K562 (cell line): ENCODE data around the gene LSM12. TPM values are rescaled to one million over a fixed set of nuclear protein-coding genes. Genes with fewer than 3 reads are reported as not detected.

ENCODE experiments used
- ATAC-seq: fragments of 200-7000 bp; cut with Tn5 transposase; 3 replicates; pipeline ENCODE4 v1.9.1; 2020; ENCODE audit warnings: moderate library complexity
- BruUV-seq: library from RNA; stranded (reverse); fragments of 400-500 nt; replicated peaks from 2 replicates; lab custom pipeline; 2021; lab: Mats Ljungman, UMichigan
- CTCF ChIA-PET: fragments of 300-600 bp; formaldehyde crosslinking; extraction: SDS; loops from one replicate; lab custom pipeline; 2021; ENCODE audit warnings: low intra/inter-chr PET ratio; lab: Yijun Ruan, JAX
- POLR2A ChIA-PET: fragments of 300-600, 350-650 bp; sonication (Branson Sonifier 250); formaldehyde crosslinking; extraction: SDS; loops from one replicate; lab custom pipeline; 2021; ENCODE audit warnings: antibody characterized with exemption, inconsistent platforms; lab: Yijun Ruan, JAX
- DNase-seq, 4 experiments: peaks; one replicate each; pipeline versions ENCODE4 v3.0.0 to v3.0.0-alpha.2; 2011 to 2018; ENCODE audit warnings: low spot score in 3 of 4, mixed read lengths in 3 of 4; ENCODE audit errors: extremely low read depth in 1 of 4
- FAIRE-seq: peaks from 2 replicates; lab custom pipeline; 2011; peaks lifted over from hg19 to GRCh38; lab: Jason Lieb, UNC
- H2AFZ ChIP-seq: 2 replicates; pipeline ENCODE4 v1.6.0; 2011; ENCODE audit warnings: low read depth, low read length, control low read depth, inconsistent platforms
- H3K27ac ChIP-seq: fragments of 200-600 bp; 3 replicates; pipeline ENCODE4 v1.8.0; 2011; ENCODE audit warnings: low read depth, mild to moderate bottlenecking, control low read depth, inconsistent platforms, low read length, moderate library complexity, mixed read lengths; ENCODE audit errors: extremely low read depth
- H3K27me3 ChIP-seq, 2 experiments: fragments of 300-600 bp in 1 of 2; 2 replicates in 1 of 2; 3 replicates in 1 of 2; pipeline versions ENCODE4 v1.6.0 to v1.8.0; 2011; ENCODE audit warnings: inconsistent platforms in 2 of 2, low read length in 2 of 2, mild to moderate bottlenecking in 1 of 2, mixed read lengths in 1 of 2, moderate library complexity in 1 of 2; ENCODE audit not compliant: control insufficient read depth in 2 of 2, insufficient read depth in 2 of 2
- H3K36me3 ChIP-seq: fragments of 300-600 bp; 3 replicates; pipeline ENCODE4 v1.8.0; 2011; ENCODE audit warnings: mild to moderate bottlenecking, low read length, inconsistent platforms; ENCODE audit not compliant: control insufficient read depth, insufficient read depth
- H3K4me1 ChIP-seq, 2 experiments: fragments of 200-600 bp in 1 of 2; replicated peaks in 1 of 2; 2 replicates in 1 of 2; 3 replicates in 1 of 2; pipeline versions ENCODE4 v1.5.1 to v1.8.0; 2011; ENCODE audit warnings: inconsistent platforms in 2 of 2, low read length in 2 of 2, mild to moderate bottlenecking in 1 of 2, mixed read lengths in 1 of 2, moderate library complexity in 1 of 2; ENCODE audit not compliant: control insufficient read depth in 2 of 2, insufficient read depth in 2 of 2
- H3K4me2 ChIP-seq: 2 replicates; pipeline ENCODE4 v1.6.1; 2011; ENCODE audit warnings: low read length, control low read depth, inconsistent platforms, mixed read lengths; ENCODE audit not compliant: insufficient read depth
- H3K4me3 ChIP-seq: fragments of 200-600 bp; sonication (generic), shearing (Covaris generic); 2 replicates; pipeline ENCODE4 v1.5.1; 2016; ENCODE audit warnings: control low read depth, inconsistent platforms
- H3K79me2 ChIP-seq: fragments of 200-600 bp; 3 replicates; pipeline ENCODE4 v1.8.0; 2011; ENCODE audit warnings: low read length, inconsistent platforms; ENCODE audit not compliant: control insufficient read depth, insufficient read depth
- H3K9ac ChIP-seq, 2 experiments: 2 replicates each; pipeline versions ENCODE4 v1.6.0 to v1.6.1; 2011; ENCODE audit warnings: low read depth in 2 of 2, low read length in 2 of 2, control low read depth in 1 of 2, inconsistent platforms in 1 of 2, mild to moderate bottlenecking in 1 of 2, mixed read lengths in 1 of 2; ENCODE audit not compliant: insufficient read depth in 1 of 2
- H3K9me1 ChIP-seq: one replicate; pipeline ENCODE4 v1.6.0; 2011; ENCODE audit warnings: inconsistent platforms, mild to moderate bottlenecking, low read length, moderate library complexity; ENCODE audit not compliant: control insufficient read depth, insufficient read depth
- H3K9me3 ChIP-seq: replicated peaks from 2 replicates; pipeline ENCODE4 v1.5.1; 2011; ENCODE audit warnings: low read depth, low read length, inconsistent platforms; ENCODE audit not compliant: control insufficient read depth, insufficient read depth
- H4K20me1 ChIP-seq: replicated peaks from 2 replicates; pipeline ENCODE4 v1.6.1; 2011; ENCODE audit warnings: low read length, inconsistent platforms, mixed read lengths; ENCODE audit not compliant: control insufficient read depth, insufficient read depth
- ARID1B ChIP-seq: fragments of 450-650 bp; IDR thresholded peaks from 2 replicates; pipeline ENCODE4 v1.6.1; 2016; ENCODE audit warnings: antibody characterized with exemption, mild to moderate bottlenecking, inconsistent platforms
- BHLHE40 ChIP-seq: IDR thresholded peaks from 2 replicates; pipeline ENCODE4 v1.6.1; 2011; ENCODE audit warnings: low read length, improper control_type of control experiment
- CBFA2T2 ChIP-seq: fragments of 450-650 bp; conservative IDR thresholded peaks from 2 replicates; pipeline ENCODE4 v1.6.1; 2017; ENCODE audit warnings: mild to moderate bottlenecking
- CBFA2T3 ChIP-seq: fragments of 450-650 bp; IDR thresholded peaks from 2 replicates; pipeline ENCODE4 v1.6.1; 2017
- CXXC5 ChIP-seq: fragments of 250-450 bp; sonication (Bioruptor Pico); IDR thresholded peaks from 2 replicates; pipeline ENCODE4 v1.8.0; 2022; ENCODE audit warnings: inconsistent platforms, mild to moderate bottlenecking, moderate library complexity
- HDAC1 ChIP-seq, 2 experiments: fragments of 450-650 bp; IDR thresholded peaks; 2 replicates each; pipeline ENCODE4 v1.6.1; 2016 to 2017; ENCODE audit warnings: inconsistent platforms in 1 of 2, mild to moderate bottlenecking in 1 of 2, moderate library complexity in 1 of 2
- KDM1A ChIP-seq, 2 experiments: fragments of 450-650 bp; IDR thresholded peaks; 2 replicates each; pipeline ENCODE4 v1.6.1; 2016; ENCODE audit warnings: mild to moderate bottlenecking in 2 of 2
- MCM2 ChIP-seq: fragments of 450-650 bp; IDR thresholded peaks from 2 replicates; pipeline ENCODE4 v1.6.1; 2017; ENCODE audit warnings: low read depth, mild to moderate bottlenecking
- NCOR1 ChIP-seq: fragments of 450-650 bp; IDR thresholded peaks from 2 replicates; pipeline ENCODE4 v1.6.1; 2016; ENCODE audit warnings: mild to moderate bottlenecking, moderate library complexity
- RAD51 ChIP-seq: fragments of 450-650 bp; IDR thresholded peaks from 2 replicates; pipeline ENCODE4 v1.7.1; 2016; ENCODE audit warnings: low read depth, mild to moderate bottlenecking, borderline replicate concordance
- SMAD4 ChIP-seq: fragments of 250-450 bp; sonication (Bioruptor Pico); conservative IDR thresholded peaks from 2 replicates; pipeline ENCODE4 v1.8.0; 2021; ENCODE audit warnings: inconsistent platforms, mild to moderate bottlenecking, moderate library complexity
- U2AF1 ChIP-seq: fragments of 200-400 bp; formaldehyde crosslinking; optimal IDR thresholded peaks from 2 replicates; pipeline ENCODE3; 2017; ENCODE audit warnings: mild to moderate bottlenecking, low read depth, low read length, moderate library complexity
- ZNF24 ChIP-seq: fragments of 450-650 bp; IDR thresholded peaks from 2 replicates; pipeline ENCODE4 v1.6.1; 2016
- WGBS: fragments of 100-300 bp; shearing (Covaris generic); methylation state at CpG from one replicate; pipeline ENCODE4 v1.1.6; 2016; ENCODE audit warnings: low coverage, mixed read lengths; ENCODE audit not compliant: insufficient coverage; ENCODE audit errors: missing lambda C conversion rate; 5-methylcytosine and 5-hydroxymethylcytosine counted together
- in situ Hi-C: fragments of 300-500 bp; cut with MboI; formaldehyde crosslinking; loops from 4 replicates; pipeline ENCODE4 v1.15.0; 2018; ENCODE audit warnings: inconsistent platforms, mixed read lengths
- intact Hi-C: fragments of 100-400 bp; cut with micrococcal nuclease; formaldehyde crosslinking; loops from 2 replicates; pipeline ENCODE4 v1.14.2; 2022
- polyA plus RNA-seq, 8 experiments: library from polyadenylated mRNA; depleted of rRNA in 4 of 8; stranded (reverse) in 5 of 8; unstranded in 3 of 8; fragments of >200 nt; fragmentation: Nextera tagmentation in 2 of 8; fragmentation: Illumina TruSeq in 1 of 8; extraction: Ambion mirVana in 2 of 8; extraction: Trizol in 1 of 8; gene quantifications; 2 replicates each; pipeline versions ENCODE4 v1.2.1 to v1.2.3, GENCODE V29; 2011 to 2014; ENCODE audit warnings: inconsistent platforms in 1 of 8, missing spikeins in 1 of 8
- total RNA-seq, 7 experiments: library from RNA; depleted of rRNA in 6 of 7; stranded (reverse); fragments of >200 nt in 6 of 7; fragmentation: Illumina TruSeq in 2 of 7; extraction: Trizol in 2 of 7; gene quantifications; 2 replicates each; pipeline versions ENCODE4 v1.2.1 to v1.2.3, GENCODE V29; 2011 to 2021; ENCODE audit warnings: low replicate concordance in 1 of 7
- TF ChIP-seq, protein P1 (sequence below): fragments of 150-350 bp; conservative IDR thresholded peaks from 2 replicates; pipeline ENCODE4 v1.6.1; 2014; ENCODE audit warnings: low read length
- TF ChIP-seq, protein P2 (sequence below): fragments of 250-450 bp; sonication (Bioruptor Pico); IDR thresholded peaks from 2 replicates; pipeline ENCODE4 v1.5.0; 2021
- TF ChIP-seq, protein P3 (sequence below): sonication (generic); formaldehyde crosslinking; IDR thresholded peaks from 2 replicates; pipeline ENCODE4 v1.5.0; 2020; ENCODE audit warnings: missing genetic modification reagents
- TF ChIP-seq, protein P4 (sequence below): sonication (generic); formaldehyde crosslinking; IDR thresholded peaks from 2 replicates; pipeline ENCODE4 v1.9.0; 2022; ENCODE audit warnings: mild to moderate bottlenecking, missing genetic modification reagents

The LSM12 gene
- total and polyA plus RNA-seq, 9 of the 15 experiments (the other 6 are each of a cell fraction or from before 2014, with no cell fraction given), result 53.0 to 258 (median 89.3) TPM

DNA sequence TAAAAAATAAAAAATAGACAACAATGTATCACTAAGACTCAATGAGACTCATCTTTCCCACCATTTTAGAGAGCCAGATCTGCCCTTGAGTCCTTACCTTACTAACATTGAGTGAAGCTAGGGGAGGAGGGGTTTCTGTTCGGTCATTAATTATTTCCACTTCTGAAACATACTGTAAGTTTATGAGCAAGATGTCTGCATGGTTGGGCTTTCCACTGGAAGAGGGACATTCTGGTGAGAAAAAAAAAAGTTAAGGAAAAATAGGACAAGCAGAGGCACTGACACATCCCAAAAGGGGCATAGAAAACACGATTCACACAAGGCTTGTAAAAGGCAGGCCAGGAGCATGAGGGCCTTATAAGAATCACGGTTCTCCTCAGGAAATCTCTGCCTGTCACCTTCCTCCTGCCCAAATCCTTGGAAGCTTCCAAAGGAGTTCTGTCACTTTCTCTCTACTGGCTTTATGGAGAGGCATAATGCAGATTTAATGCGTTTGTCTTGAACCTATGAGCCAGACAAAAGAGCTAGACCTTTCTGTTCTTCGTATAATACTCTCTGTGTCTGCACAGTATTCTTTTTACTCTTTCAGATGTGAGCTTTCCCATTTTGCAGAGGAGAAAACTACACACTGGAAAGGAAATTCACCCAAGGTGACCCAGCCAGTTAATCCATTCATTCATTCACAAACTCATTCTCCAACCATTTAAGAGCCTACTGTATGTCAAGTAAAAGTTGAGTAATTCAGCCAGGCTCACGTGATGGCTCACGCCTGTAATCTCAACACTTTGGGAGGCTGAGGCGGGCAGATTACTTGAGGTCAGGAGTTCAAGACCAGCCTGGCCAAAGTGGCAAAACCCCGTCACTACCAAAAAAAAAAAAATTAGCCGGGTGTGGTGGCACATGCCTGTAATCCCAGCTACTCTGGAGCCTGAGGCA lies 2.5 kb downstream of the LSM12 start:
- Histone ChIP-seq H3K9me1 (no peaks in the 10 kb centered on the region), H3K4me2 (peak overlapping the region; percentile 26), H3K36me3 (peaks cover 50% of the 10 kb centered on the region), H3K4me1 (peaks cover 18 to 23% of the 10 kb centered on the region in 2 experiments; a peak in 3 of 5 replicates), H4K20me1 (peaks cover 10% of the 10 kb centered on the region; the same call in 1 of the 2 replicates), H3K9me3 (no peaks in the 10 kb centered on the region), H3K4me3 (peak overlapping the region; percentile 94; the same call in 1 of the 2 replicates), H2AFZ (no peak overlapping the region), H3K79me2 (peaks cover 74% of the 10 kb centered on the region), H3K27me3 (no peaks in the 10 kb centered on the region), H3K9ac (no peak overlapping the region), H3K27ac (peak overlapping the region; percentile 29; the same call in 1 of the 3 replicates)
- in situ Hi-C loops (no loop called here), intact Hi-C loops (no loop called here)
- ChIA-PET POLR2A (interaction anchor here (0.6 to 1.5 kb wide), 4 partner anchors 9 to 35 kb away, joined by 3 to 4 read pairs (median 3); no protein-coding TSS in a partner anchor), CTCF (no interaction called here)
- no peak for ATAC-seq
- BruUV-seq, result no TSS peak
- WGBS, result 24% methylated on average over 9 of the region's 10 CpGs
- peak in 1 of 4 experiments; percentile 42 for DNase-seq
- peak; percentile 70 for FAIRE-seq
- TF ChIP-seq ARID1B (peak; percentile 58; the same call in 1 of the 2 replicates), SMAD4 (CRISPR knock-in tag) (0 out of 2 replicates have a peak, but pooled peaks have one; percentile 16), KDM1A (IDR thresholded peaks at IDR 0.05) (peak; percentile 69 to 70), HDAC1 (IDR thresholded peaks at IDR 0.05) (0 out of 4 replicates have a peak, but pooled peaks of 1 of the 2 experiments have one; percentile 26), RAD51 (peak; percentile 64; the same call in 1 of the 2 replicates), MCM2 (no peak), NCOR1 (0 out of 2 replicates have a peak, but pooled peaks have one; percentile 34), CBFA2T2 (peak; percentile 52), U2AF1 (no peak), BHLHE40 (peak; percentile 80), ZNF24 (peak; percentile 86), CXXC5 (peak; percentile 42), CBFA2T3 (peak; percentile 68)
- TF ChIP-seq, protein P1, sequence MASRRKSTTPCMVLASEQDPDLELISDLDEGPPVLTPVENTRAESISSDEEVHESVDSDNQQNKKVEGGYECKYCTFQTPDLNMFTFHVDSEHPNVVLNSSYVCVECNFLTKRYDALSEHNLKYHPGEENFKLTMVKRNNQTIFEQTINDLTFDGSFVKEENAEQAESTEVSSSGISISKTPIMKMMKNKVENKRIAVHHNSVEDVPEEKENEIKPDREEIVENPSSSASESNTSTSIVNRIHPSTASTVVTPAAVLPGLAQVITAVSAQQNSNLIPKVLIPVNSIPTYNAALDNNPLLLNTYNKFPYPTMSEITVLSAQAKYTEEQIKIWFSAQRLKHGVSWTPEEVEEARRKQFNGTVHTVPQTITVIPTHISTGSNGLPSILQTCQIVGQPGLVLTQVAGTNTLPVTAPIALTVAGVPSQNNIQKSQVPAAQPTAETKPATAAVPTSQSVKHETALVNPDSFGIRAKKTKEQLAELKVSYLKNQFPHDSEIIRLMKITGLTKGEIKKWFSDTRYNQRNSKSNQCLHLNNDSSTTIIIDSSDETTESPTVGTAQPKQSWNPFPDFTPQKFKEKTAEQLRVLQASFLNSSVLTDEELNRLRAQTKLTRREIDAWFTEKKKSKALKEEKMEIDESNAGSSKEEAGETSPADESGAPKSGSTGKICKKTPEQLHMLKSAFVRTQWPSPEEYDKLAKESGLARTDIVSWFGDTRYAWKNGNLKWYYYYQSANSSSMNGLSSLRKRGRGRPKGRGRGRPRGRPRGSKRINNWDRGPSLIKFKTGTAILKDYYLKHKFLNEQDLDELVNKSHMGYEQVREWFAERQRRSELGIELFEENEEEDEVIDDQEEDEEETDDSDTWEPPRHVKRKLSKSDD, result no peak
- TF ChIP-seq, protein P2, sequence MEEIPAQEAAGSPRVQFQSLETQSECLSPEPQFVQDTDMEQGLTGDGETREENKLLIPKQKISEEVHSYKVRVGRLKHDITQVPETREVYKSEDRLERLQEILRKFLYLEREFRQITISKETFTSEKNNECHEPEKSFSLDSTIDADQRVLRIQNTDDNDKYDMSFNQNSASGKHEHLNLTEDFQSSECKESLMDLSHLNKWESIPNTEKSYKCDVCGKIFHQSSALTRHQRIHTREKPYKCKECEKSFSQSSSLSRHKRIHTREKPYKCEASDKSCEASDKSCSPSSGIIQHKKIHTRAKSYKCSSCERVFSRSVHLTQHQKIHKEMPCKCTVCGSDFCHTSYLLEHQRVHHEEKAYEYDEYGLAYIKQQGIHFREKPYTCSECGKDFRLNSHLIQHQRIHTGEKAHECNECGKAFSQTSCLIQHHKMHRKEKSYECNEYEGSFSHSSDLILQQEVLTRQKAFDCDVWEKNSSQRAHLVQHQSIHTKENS (CRISPR knock-in tag), result no peak
- TF ChIP-seq, protein P3, sequence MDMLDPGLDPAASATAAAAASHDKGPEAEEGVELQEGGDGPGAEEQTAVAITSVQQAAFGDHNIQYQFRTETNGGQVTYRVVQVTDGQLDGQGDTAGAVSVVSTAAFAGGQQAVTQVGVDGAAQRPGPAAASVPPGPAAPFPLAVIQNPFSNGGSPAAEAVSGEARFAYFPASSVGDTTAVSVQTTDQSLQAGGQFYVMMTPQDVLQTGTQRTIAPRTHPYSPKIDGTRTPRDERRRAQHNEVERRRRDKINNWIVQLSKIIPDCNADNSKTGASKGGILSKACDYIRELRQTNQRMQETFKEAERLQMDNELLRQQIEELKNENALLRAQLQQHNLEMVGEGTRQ (CRISPR knock-in tag), result peak; percentile 81
- TF ChIP-seq, protein P4, sequence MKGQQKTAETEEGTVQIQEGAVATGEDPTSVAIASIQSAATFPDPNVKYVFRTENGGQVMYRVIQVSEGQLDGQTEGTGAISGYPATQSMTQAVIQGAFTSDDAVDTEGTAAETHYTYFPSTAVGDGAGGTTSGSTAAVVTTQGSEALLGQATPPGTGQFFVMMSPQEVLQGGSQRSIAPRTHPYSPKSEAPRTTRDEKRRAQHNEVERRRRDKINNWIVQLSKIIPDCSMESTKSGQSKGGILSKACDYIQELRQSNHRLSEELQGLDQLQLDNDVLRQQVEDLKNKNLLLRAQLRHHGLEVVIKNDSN (CRISPR knock-in tag), result peak; percentile 67
